MV-4-11 (cell line): ENCODE results near the gene TOPORS.

Experiments
- DNase-seq: peaks from one replicate; lab custom pipeline; 2025; lab: John Stamatoyannopoulos, UW

Gene TOPORS

GRCh38 chr9:32552172-32552872, at the start of gene TOPORS, which contains the start of gene SMIM27:
Gene TOPORS (minus strand): TSS chr9:32552586. CDS start chr9:32552436, 150 bp downstream.
Gene SMIM27 (plus strand): TSS chr9:32552327. CDS start chr9:32552435, 108 bp downstream.
- peak; percentile 86 for DNase-seq

GRCh38 chr9:32599021-32599420, 46.6 kb upstream of the TOPORS start:
- DNase-seq = peak; percentile 52

- DNase-seq = peak; percentile 26
Observed at GRCh38 chr9:32596936-32597335, 44.5 kb upstream of the TOPORS start.

- DNase-seq = peak; percentile 76
Observed at GRCh38 chr9:32596096-32596865, 43.9 kb upstream of the TOPORS start.

GRCh38 chr9:32590898-32591297, 38.5 kb upstream of the TOPORS start:
- DNase-seq = no peak

- DNase-seq = no peak
Observed at GRCh38 chr9:32590476-32590875, 38.1 kb upstream of the TOPORS start.

GRCh38 chr9:32589083-32589723, 36.8 kb upstream of the TOPORS start:
- peak; percentile 61 for DNase-seq

- no peak for DNase-seq
Observed at GRCh38 chr9:32587901-32588300, 35.5 kb upstream of the TOPORS start.

GRCh38 chr9:32584784-32585183, 32.4 kb upstream of the TOPORS start:
- DNase-seq = no peak

- peak; percentile 22 for DNase-seq
Observed at GRCh38 chr9:32581512-32582143, 29.2 kb upstream of the TOPORS start.

- DNase-seq = no peak
Observed at GRCh38 chr9:32580631-32581300, 28.4 kb upstream of the TOPORS start.

GRCh38 chr9:32579706-32580331, 27.4 kb upstream of the TOPORS start:
- DNase-seq = peak; percentile 13

GRCh38 chr9:32578976-32579375, 26.6 kb upstream of the TOPORS start:
- DNase-seq = no peak

GRCh38 chr9:32577316-32577715, 24.9 kb upstream of the TOPORS start:
- DNase-seq = no peak

- no peak for DNase-seq
Observed at GRCh38 chr9:32574858-32575257, 22.5 kb upstream of the TOPORS start.

GRCh38 chr9:32573821-32574220, 21.4 kb upstream of the TOPORS start:
- DNase-seq = no peak

- DNase-seq = peak; percentile 92
Observed at GRCh38 chr9:32572900-32573523, 20.6 kb upstream of the TOPORS start, which contains the start of gene NDUFB6. Gene NDUFB6 (minus strand): TSS chr9:32573159. CDS start chr9:32573060, 99 bp downstream.

- peak; percentile 77 for DNase-seq
Observed at GRCh38 chr9:32571969-32572899, 19.8 kb upstream of the TOPORS start.

- no peak for DNase-seq
Observed at GRCh38 chr9:32570262-32570661, 17.9 kb upstream of the TOPORS start.
